SK-N-DZ (cell line): ENCODE data around the gene AASDHPPT.

Experiments used
- DNase-seq: peaks from one replicate; pipeline ENCODE4 v3.0.0-alpha.2; 2015; ENCODE audit warnings: low spot score

The AASDHPPT gene

GRCh38 chr11:106082096-106082495, 4.6 kb downstream of the AASDHPPT start:
- DNase-seq = no peak

GRCh38 chr11:106086135-106086534, 8.7 kb downstream of the AASDHPPT start:
- peak; percentile 1 for DNase-seq

- DNase-seq = no peak
Observed at GRCh38 chr11:106086850-106087249, 9.4 kb downstream of the AASDHPPT start.

- peak; percentile 7 for DNase-seq
Observed at GRCh38 chr11:106087815-106088435, 10.5 kb downstream of the AASDHPPT start.

- DNase-seq = no peak
Observed at GRCh38 chr11:106088896-106089295, 11.4 kb downstream of the AASDHPPT start.

GRCh38 chr11:106091480-106092123, 14.1 kb downstream of the AASDHPPT start:
- no peak for DNase-seq

GRCh38 chr11:106092446-106092845, 15.0 kb downstream of the AASDHPPT start:
- DNase-seq = no peak

GRCh38 chr11:106098893-106099553, 21.6 kb downstream of the AASDHPPT start:
- no peak for DNase-seq

GRCh38 chr11:106101370-106101769, 23.9 kb downstream of the AASDHPPT start:
- DNase-seq = no peak

- DNase-seq = no peak
Observed at GRCh38 chr11:106101819-106102218, 24.4 kb downstream of the AASDHPPT start.

- DNase-seq = no peak
Observed at GRCh38 chr11:106105986-106106385, 28.5 kb downstream of the AASDHPPT start.

- no peak for DNase-seq
Observed at GRCh38 chr11:106121570-106122320, 44.3 kb downstream of the AASDHPPT start.

- no peak for DNase-seq
Observed at GRCh38 chr11:106127604-106128003, 50.1 kb downstream of the AASDHPPT start.

GRCh38 chr11:106128740-106129139, 51.3 kb downstream of the AASDHPPT start:
- no peak for DNase-seq

- DNase-seq = no peak
Observed at GRCh38 chr11:106131998-106132397, 54.5 kb downstream of the AASDHPPT start.

- DNase-seq = no peak
Observed at GRCh38 chr11:106132582-106133354, 55.3 kb downstream of the AASDHPPT start.

GRCh38 chr11:106133529-106133928, 56.1 kb downstream of the AASDHPPT start:
- no peak for DNase-seq

GRCh38 chr11:106137061-106137460, 59.6 kb downstream of the AASDHPPT start:
- DNase-seq = no peak

GRCh38 chr11:106137758-106138157, 60.3 kb downstream of the AASDHPPT start:
- no peak for DNase-seq
